Natural killer cell (primary cell): ENCODE data around the gene PDE4B. TPM values are rescaled to one million over a fixed set of nuclear protein-coding genes. Genes with fewer than 3 reads are reported as not detected.

ENCODE experiments used
- ATAC-seq, 3 donors: fragments of 150-1000 bp in 2 of 3; fragments of 200-7000 bp in 1 of 3; cut with Tn5 transposase; 1 replicate in 1 of 3; 2 replicates in 2 of 3; pipeline ENCODE4 v1.10.0; 2021; ENCODE audit warnings: mild to moderate bottlenecking in 2 of 3, moderate library complexity in 2 of 3
- DNase-seq, 2 donors: peaks; one replicate each; pipeline versions ENCODE4 v3.0.0 to v3.0.0-alpha.2; 2013 to 2021; ENCODE audit warnings: mixed read lengths in 1 of 2
- H3K27ac ChIP-seq: one replicate; pipeline ENCODE4 v1.5.1; 2013; ENCODE audit warnings: mild to moderate bottlenecking, low read length
- H3K27me3 ChIP-seq: one replicate; pipeline ENCODE4 v1.6.1; 2013; ENCODE audit warnings: low read length; ENCODE audit not compliant: control insufficient read depth, insufficient read depth
- H3K36me3 ChIP-seq: one replicate; pipeline ENCODE4 v1.6.1; 2013; ENCODE audit warnings: low read length; ENCODE audit not compliant: control insufficient read depth, insufficient read depth
- H3K4me1 ChIP-seq: one replicate; pipeline ENCODE4 v1.6.1; 2013; ENCODE audit warnings: low read length; ENCODE audit not compliant: control insufficient read depth, insufficient read depth
- H3K4me3 ChIP-seq: one replicate; pipeline ENCODE4 v1.5.1; 2013; ENCODE audit warnings: low read length
- H3K9me3 ChIP-seq: one replicate; pipeline ENCODE4 v1.6.1; 2013; ENCODE audit warnings: low read length; ENCODE audit not compliant: control insufficient read depth, insufficient read depth
- H3K27ac Mint-ChIP-seq, 2 donors: one replicate each; pipeline ENCODE4 v1.8.0; 2022; ENCODE audit warnings: mild to moderate bottlenecking in 2 of 2, mixed read lengths in 2 of 2, moderate library complexity in 1 of 2
- H3K27me3 Mint-ChIP-seq, 2 donors: one replicate each; pipeline ENCODE4 v1.8.0; 2022; ENCODE audit warnings: low read depth in 2 of 2, mixed read lengths in 2 of 2
- H3K36me3 Mint-ChIP-seq: one replicate; pipeline ENCODE4 v1.8.0; 2022; ENCODE audit warnings: mixed read lengths
- H3K4me1 Mint-ChIP-seq, 2 donors: one replicate each; pipeline ENCODE4 v1.8.0; 2022; ENCODE audit warnings: mixed read lengths in 2 of 2
- H3K4me3 Mint-ChIP-seq: one replicate; pipeline ENCODE4 v1.8.0; 2022; ENCODE audit warnings: mild to moderate bottlenecking, moderate library complexity, mixed read lengths
- H3K9me3 Mint-ChIP-seq, 2 donors: one replicate each; pipeline ENCODE4 v1.8.0; 2022; ENCODE audit warnings: mixed read lengths in 2 of 2
- CTCF ChIP-seq: fragments of 200-600 bp; IDR thresholded peaks from one replicate; pipeline ENCODE4 v1.8.0; 2022; ENCODE audit warnings: antibody characterized with exemption
- whole genome bisulfite sequencing: methylation state at CpG from one replicate; pipeline ENCODE4 v1.1.7; 2013; ENCODE audit warnings: missing lambda C conversion rate; ENCODE audit not compliant: insufficient coverage; 5-methylcytosine and 5-hydroxymethylcytosine counted together
- intact Hi-C: fragments of 100-400 bp; cut with micrococcal nuclease; formaldehyde crosslinking; loops from one replicate; pipeline ENCODE4 v1.14.2; 2022
- total RNA-seq, 4 donors: library from RNA; stranded (reverse); fragments of 120-200 nt in 1 of 4; gene quantifications; one replicate each; pipeline versions ENCODE4 v1.2.3 to v1.2.4, GENCODE V29; 2013 to 2022

PDE4B gene
- total RNA-seq, 3 donors from 2014 or later (not counting 1 experiment from before 2014, with no cell fraction given): 18.0 to 42.4 (median 25.5) TPM

GRCh38 chr1:66044912-66045311, 252.2 kb downstream of the PDE4B start:
- Histone ChIP-seq H3K4me3 (no peak overlapping the region), H3K27me3 (no peaks in the 10 kb centered on the region), H3K36me3 (no peaks in the 10 kb centered on the region), H3K27ac (no peak overlapping the region), H3K9me3 (no peaks in the 10 kb centered on the region), H3K4me1 (no peaks in the 10 kb centered on the region)
- Mint-ChIP-seq H3K4me1 (no peaks in the 10 kb centered on the region), H3K27ac (no peak overlapping the region), H3K9me3 (peaks cover 5 to 6% of the 10 kb centered on the region in 2 donors), H3K4me3 (no peak overlapping the region), H3K27me3 (no peaks in the 10 kb centered on the region), H3K36me3 (no peaks in the 10 kb centered on the region)
- DNase-seq (no peak), ATAC-seq (no peak)
- intact Hi-C loops: no loop called here
- 70% methylated on average over 1 of the region's 1 CpG for WGBS
- no peak for TF ChIP-seq CTCF

GRCh38 chr1:66046415-66046814, 253.7 kb downstream of the PDE4B start:
- intact Hi-C loops: no loop called here
- DNase-seq: no peak
- Mint-ChIP-seq H3K4me1 (no peaks in the 10 kb centered on the region), H3K27me3 (no peaks in the 10 kb centered on the region), H3K4me3 (no peak overlapping the region), H3K9me3 (peaks cover 0 to 4% of the 10 kb centered on the region in 2 donors), H3K27ac (no peak overlapping the region), H3K36me3 (no peaks in the 10 kb centered on the region)
- ATAC-seq: no peak
- no peak for TF ChIP-seq CTCF
- no peaks in the 10 kb centered on the region for H3K9me3 ChIP-seq
- no peaks in the 10 kb centered on the region for H3K27me3 ChIP-seq
- H3K4me3 ChIP-seq: no peak overlapping the region
- no peaks in the 10 kb centered on the region for H3K4me1 ChIP-seq
- whole genome bisulfite sequencing: 73% methylated on average over 2 of the region's 4 CpGs
- no peaks in the 10 kb centered on the region for H3K36me3 ChIP-seq
- no peak overlapping the region for H3K27ac ChIP-seq

- WGBS: 91% methylated on average over 2 of the region's 2 CpGs
- H3K36me3 ChIP-seq: no peaks in the 10 kb centered on the region
- Mint-ChIP-seq H3K9me3 (peaks cover 0 to 4% of the 10 kb centered on the region in 2 donors), H3K27me3 (no peaks in the 10 kb centered on the region), H3K4me1 (no peaks in the 10 kb centered on the region), H3K36me3 (no peaks in the 10 kb centered on the region), H3K4me3 (no peak overlapping the region), H3K27ac (no peak overlapping the region)
- no peak for DNase-seq
- H3K27me3 ChIP-seq: no peaks in the 10 kb centered on the region
- H3K9me3 ChIP-seq: no peaks in the 10 kb centered on the region
- H3K27ac ChIP-seq: no peak overlapping the region
- ATAC-seq: no peak
- no peak for TF ChIP-seq CTCF
- intact Hi-C loops: no loop called here
- no peak overlapping the region for H3K4me3 ChIP-seq
- H3K4me1 ChIP-seq: no peaks in the 10 kb centered on the region
These were observed 255.3 kb downstream of the PDE4B start for GRCh38 chr1:66048011-66048410.

GRCh38 chr1:66050123-66050522, 257.4 kb downstream of the PDE4B start:
- 95% methylated on average over 1 of the region's 1 CpG for WGBS
- H3K4me1 Mint-ChIP-seq: no peaks in the 10 kb centered on the region
- no peak for ATAC-seq

More at GRCh38 chr1:66050123-66050522, 257.4 kb downstream of the PDE4B start:
- Mint-ChIP-seq H3K36me3 (no peaks in the 10 kb centered on the region), H3K9me3 (peaks cover 0 to 4% of the 10 kb centered on the region in 2 donors), H3K27me3 (peaks cover 0 to 3% of the 10 kb centered on the region in 2 donors), H3K4me3 (no peak overlapping the region), H3K27ac (no peak overlapping the region)
- DNase-seq: no peak
- H3K36me3 ChIP-seq: no peaks in the 10 kb centered on the region
- intact Hi-C loops: no loop called here
- no peak for TF ChIP-seq CTCF
- H3K9me3 ChIP-seq: no peaks in the 10 kb centered on the region
- H3K4me3 ChIP-seq: no peak overlapping the region
- H3K4me1 ChIP-seq: no peaks in the 10 kb centered on the region
- no peak overlapping the region for H3K27ac ChIP-seq
- no peaks in the 10 kb centered on the region for H3K27me3 ChIP-seq
